ENCODE measurements around the gene B9D1. TPM values are rescaled to one million over a fixed set of nuclear protein-coding genes. Genes with fewer than 3 reads are reported as not detected.
"Not testable (repeated sequence)": the region's sequence is repeated elsewhere in the genome, so short reads cannot be mapped to it uniquely, and the experiment has no call there.

B9D1 gene
- polyA plus RNA-seq, 1 donor from 2014 or later: 5.0 TPM

DNA sequence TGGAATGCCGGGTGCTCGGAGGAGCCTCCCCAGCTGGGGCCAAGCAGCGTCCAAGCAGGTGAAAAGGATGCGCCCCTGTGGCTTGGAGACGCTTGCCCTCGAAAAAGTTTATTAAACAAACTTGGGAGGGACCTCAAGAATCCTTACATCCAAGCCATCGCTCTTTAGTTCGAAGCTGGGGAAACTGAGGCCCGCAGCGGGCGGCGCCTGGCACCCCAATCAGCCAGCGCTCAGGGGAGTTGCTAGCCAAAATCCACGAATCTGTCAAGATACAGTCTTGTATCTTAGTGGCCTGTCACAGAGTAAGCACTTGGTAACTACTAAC is 553 bp upstream of the B9D1 start:
- H3K9me3 Mint-ChIP-seq: no peaks in the 10 kb centered on the region
- H3K27ac Mint-ChIP-seq: peak overlapping the region; percentile 80 to 96 (median 94)
- no peaks in the 10 kb centered on the region for H3K27me3 Mint-ChIP-seq
- peaks cover 2% of the 10 kb centered on the region for H3K36me3 Mint-ChIP-seq
- H3K4me1 Mint-ChIP-seq: peaks cover 0 to 12% (median 11%) of the 10 kb centered on the region in 3 donors
- peak overlapping the region; percentile 26 to 93 (median 88) for H3K4me3 Mint-ChIP-seq

DNA sequence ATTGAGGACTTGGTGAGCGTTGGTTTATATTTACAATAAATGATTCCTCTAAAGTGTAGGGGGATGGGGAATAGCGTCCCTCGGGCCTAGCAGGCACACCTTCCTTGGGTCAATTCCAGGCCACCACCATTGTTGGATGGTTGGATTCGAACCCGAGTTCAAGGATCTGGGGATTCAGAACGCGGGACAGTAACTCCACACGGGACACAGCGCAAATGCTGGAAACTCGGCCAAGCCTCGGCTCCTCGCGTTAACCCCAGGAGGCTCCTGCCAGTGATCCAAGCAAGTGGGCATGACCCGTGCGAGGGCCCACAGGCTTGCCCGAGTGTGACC is 613 bp downstream of the B9D1 start:
- peaks cover 2% of the 10 kb centered on the region for H3K36me3 Mint-ChIP-seq
- no peaks in the 10 kb centered on the region for H3K27me3 Mint-ChIP-seq
- no peaks in the 10 kb centered on the region for H3K9me3 Mint-ChIP-seq
- H3K4me1 Mint-ChIP-seq: peaks cover 0 to 10% (median 9%) of the 10 kb centered on the region in 3 donors
- peak overlapping the region; percentile 85 to 97 (median 92) for H3K4me3 Mint-ChIP-seq
- peak overlapping the region in 2 of 3 donors; percentile 76 to 86 for H3K27ac Mint-ChIP-seq

DNA sequence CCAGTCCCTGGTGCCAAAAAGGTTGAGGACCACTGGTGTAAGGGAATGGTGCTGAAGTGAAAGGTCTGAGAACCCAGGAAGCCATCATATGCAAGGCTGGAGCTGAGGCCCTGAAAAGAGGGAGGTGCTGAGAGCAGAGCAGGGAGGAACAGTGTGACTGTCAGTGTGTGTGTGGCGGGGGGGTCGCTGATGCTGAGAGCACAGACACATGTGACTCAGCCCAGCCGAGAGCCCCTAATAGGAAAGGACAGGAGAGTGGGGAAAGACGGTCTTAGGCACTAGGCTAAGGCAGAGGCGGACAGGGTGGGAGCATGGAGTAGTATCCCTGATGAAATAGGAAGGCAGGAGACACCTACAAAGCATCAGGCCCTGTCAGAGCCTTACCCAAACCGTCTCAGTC is 1.2 kb downstream of the B9D1 start:
- Mint-ChIP-seq H3K36me3 (peaks cover 2% of the 10 kb centered on the region), H3K27ac (peak overlapping the region in 1 of 3 donors; percentile 76), H3K4me1 (peaks cover 0 to 9% (median 9%) of the 10 kb centered on the region in 3 donors), H3K4me3 (peak overlapping the region; percentile 13 to 85 (median 82)), H3K27me3 (no peaks in the 10 kb centered on the region), H3K9me3 (no peaks in the 10 kb centered on the region)

DNA sequence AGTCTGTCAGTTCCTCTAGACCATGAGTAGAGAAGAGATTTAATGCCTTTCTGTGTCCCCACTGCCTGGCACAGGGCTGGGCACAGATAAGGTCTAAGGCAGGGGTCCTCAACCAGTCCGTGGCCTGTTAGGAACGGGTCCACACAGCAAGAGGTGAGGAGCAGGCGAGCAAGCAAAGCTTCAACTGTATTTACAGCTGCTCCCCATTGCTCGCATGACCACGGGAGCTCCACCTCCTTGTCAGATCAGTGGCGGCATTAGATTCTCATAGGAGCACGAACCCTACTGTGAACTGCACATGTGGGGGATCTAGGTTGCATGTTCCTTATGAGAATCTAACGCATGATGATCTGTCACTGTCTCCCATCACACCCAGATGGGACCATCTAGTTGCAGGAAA is 1.8 kb downstream of the B9D1 start:
- H3K36me3 Mint-ChIP-seq: peaks cover 2% of the 10 kb centered on the region
- H3K27ac Mint-ChIP-seq: peak overlapping the region in 1 of 3 donors; percentile 76
- H3K9me3 Mint-ChIP-seq: no peaks in the 10 kb centered on the region
- H3K4me3 Mint-ChIP-seq: peak overlapping the region in 2 of 4 donors; percentile 79 to 85
- H3K4me1 Mint-ChIP-seq: peaks cover 0 to 9% (median 9%) of the 10 kb centered on the region in 3 donors
- H3K27me3 Mint-ChIP-seq: no peaks in the 10 kb centered on the region

DNA sequence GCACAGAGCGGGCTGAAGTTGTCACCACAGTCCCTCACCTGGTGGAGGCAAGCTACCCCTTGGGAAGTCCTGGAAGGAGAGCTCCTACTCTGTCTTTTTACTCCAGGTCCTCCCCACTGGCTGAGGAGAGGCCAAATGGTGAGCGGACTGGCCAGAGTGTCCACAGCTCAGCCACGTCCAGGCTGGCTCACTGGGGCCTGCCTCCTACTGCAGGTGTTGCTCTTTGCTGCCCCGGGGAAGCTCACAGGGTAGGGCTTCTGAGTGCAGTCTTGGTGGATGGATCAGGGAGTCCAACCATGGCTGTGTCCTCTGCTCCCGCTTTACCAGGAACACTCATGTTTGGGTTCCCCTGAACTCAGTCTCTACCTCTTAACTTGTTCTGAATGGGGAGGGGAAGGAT is 2.7 kb downstream of the B9D1 start:
- no peaks in the 10 kb centered on the region for H3K27me3 Mint-ChIP-seq

DNA sequence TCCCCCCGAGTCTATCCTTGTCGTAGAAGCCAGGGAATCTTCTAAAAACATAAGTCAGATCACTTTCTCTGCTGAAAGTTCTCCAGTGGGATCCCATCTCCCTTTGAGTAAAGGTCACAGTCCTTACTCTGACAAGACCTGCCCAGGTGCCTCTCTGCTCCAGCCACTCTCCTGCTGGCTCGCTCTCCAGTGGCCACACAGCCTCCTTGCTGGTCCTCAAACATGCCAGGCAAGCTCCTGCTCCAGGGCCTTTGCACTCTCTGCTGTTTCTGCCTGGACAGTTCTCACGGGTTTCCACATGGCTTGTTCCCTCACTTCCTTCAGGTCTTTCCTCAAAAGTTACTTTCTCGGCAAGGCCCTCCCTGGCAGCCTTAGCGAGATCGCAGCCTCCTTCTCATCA is 3.4 kb downstream of the B9D1 start:
- Mint-ChIP-seq H3K27ac (no peak overlapping the region), H3K27me3 (no peaks in the 10 kb centered on the region)

More for the DNA sequence above, 2.7 kb downstream of the B9D1 start:
- Mint-ChIP-seq H3K36me3 (peaks cover 2% of the 10 kb centered on the region), H3K27ac (peak overlapping the region in 1 of 3 donors; percentile 26), H3K9me3 (no peaks in the 10 kb centered on the region), H3K4me1 (peaks cover 0 to 9% (median 9%) of the 10 kb centered on the region in 3 donors), H3K4me3 (peak overlapping the region in 1 of 4 donors; percentile 48)

DNA sequence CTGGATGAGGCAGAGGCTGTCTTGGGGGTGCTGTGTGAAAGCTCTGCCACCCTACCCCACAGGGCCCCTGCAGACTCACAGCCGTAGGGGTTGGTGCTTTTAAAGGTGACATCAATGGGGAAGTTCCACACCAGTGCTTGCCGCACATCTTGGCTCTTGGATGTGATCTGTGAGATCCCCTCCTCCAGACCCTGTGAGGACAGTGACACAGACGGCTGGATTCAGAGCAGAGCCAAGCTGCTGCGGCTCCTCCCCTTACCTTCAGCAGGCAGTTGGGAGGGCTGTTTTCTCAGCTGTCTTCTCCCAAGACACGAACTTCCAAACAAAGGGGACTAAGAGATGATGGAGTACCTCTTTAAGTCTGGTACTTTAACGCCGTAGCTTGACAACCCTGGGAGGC is 4.8 kb downstream of the B9D1 start:
- peaks cover 5% of the 10 kb centered on the region for H3K36me3 Mint-ChIP-seq
- peaks cover 0 to 7% (median 3%) of the 10 kb centered on the region in 3 donors for H3K4me1 Mint-ChIP-seq
- no peaks in the 10 kb centered on the region for H3K27me3 Mint-ChIP-seq
- no peaks in the 10 kb centered on the region for H3K9me3 Mint-ChIP-seq
- H3K4me3 Mint-ChIP-seq: no peak overlapping the region
- no peak overlapping the region for H3K27ac Mint-ChIP-seq

More for the DNA sequence above, 3.4 kb downstream of the B9D1 start:
- Mint-ChIP-seq H3K4me1 (peaks cover 0 to 9% (median 7%) of the 10 kb centered on the region in 3 donors), H3K9me3 (no peaks in the 10 kb centered on the region), H3K4me3 (peak overlapping the region in 1 of 4 donors; percentile 33), H3K36me3 (peaks cover 3% of the 10 kb centered on the region)

DNA sequence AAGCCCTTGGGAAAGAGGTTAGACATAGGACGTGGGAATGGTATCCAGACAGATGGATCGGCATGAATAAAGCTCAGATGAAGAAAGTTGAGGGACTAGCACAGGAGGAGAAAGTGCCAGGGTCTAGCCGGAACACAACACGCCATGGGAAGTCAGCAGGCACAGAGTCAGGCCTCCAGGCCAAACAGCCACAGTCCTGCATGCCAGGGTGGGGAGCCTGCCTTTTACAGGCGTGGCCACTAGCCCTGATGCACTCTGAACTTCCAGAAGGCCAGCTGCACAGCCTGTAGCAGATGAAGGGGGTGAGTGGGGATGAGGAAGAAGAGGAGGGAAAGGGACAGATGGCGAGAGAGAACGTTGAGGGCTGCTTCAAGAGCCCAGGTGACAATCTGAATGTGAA is 5.2 kb downstream of the B9D1 start:
- peaks cover 5% of the 10 kb centered on the region for H3K36me3 Mint-ChIP-seq
- H3K9me3 Mint-ChIP-seq: no peaks in the 10 kb centered on the region
- H3K4me1 Mint-ChIP-seq: peaks cover 0 to 6% (median 3%) of the 10 kb centered on the region in 3 donors
- no peak overlapping the region for H3K4me3 Mint-ChIP-seq
- H3K27ac Mint-ChIP-seq: no peak overlapping the region
- H3K27me3 Mint-ChIP-seq: no peaks in the 10 kb centered on the region

DNA sequence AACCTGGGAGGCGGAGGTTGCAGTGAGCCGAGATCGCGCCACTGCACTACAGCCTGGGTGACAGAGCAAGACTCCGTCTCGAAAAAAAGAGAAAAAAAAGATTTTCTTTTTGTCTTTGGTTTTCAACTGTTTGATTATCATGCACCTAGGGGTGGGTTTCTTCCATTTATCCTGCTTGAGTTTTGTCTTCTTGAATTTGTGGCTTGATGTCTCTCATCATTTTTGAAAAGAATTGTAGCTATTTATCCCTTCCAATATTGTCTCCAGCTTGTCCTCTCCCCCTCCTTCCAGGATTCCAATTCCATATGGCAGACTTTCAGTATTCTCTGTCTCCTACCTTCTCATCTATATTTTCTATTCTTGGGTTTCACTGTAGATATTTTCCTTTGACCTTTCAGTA is 7.8 kb downstream of the B9D1 start:
- no peaks in the 10 kb centered on the region for H3K9me3 Mint-ChIP-seq
- H3K27me3 Mint-ChIP-seq: no peaks in the 10 kb centered on the region
- no peak overlapping the region for H3K27ac Mint-ChIP-seq

DNA sequence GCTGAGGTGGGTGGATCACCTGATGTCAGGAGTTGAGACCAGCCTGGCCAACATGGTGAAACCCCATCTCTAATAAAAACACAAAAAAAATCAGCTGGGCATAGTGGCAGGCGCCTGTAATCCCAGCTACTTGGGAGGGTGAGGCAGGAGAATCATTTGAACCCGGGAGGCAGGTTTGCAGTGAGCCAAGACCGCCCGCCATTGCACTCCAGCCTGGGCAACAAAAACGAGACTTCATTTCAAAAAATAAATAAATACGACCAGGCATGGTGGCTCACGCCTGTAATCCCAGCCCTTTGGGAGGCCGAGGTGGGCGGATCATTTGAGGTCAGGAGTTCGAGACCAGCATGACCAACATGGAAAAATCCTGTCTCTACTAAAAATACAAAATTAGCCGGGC is 9.1 kb downstream of the B9D1 start:
- H3K9me3 Mint-ChIP-seq, H3K4me1 Mint-ChIP-seq, H3K27me3 Mint-ChIP-seq, H3K4me3 Mint-ChIP-seq, H3K27ac Mint-ChIP-seq, H3K36me3 Mint-ChIP-seq: not testable (repeated sequence)

More for the DNA sequence above, 7.8 kb downstream of the B9D1 start:
- peaks cover 5% of the 10 kb centered on the region for H3K36me3 Mint-ChIP-seq
- H3K4me3 Mint-ChIP-seq: no peak overlapping the region
- H3K4me1 Mint-ChIP-seq: no peaks in the 10 kb centered on the region

DNA sequence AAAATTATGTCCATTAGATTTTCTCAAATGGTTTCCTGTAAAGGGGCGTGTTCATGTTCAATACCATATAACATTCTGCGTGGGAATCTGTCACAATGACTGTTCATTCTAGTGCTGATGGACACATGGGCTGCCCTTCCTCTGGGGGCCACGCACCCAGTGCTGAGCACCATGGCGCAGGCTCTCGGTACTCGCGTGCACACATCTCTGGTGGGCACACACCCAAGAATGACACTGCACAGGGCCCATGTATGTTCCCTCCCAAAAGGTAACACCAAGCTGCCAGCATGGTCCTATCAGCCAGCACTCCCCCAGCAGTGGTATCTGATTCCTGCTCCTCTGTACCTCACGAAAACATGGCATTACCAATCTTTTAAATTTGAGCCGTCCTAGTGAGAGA is 13.7 kb downstream of the B9D1 start:
- H3K4me1 Mint-ChIP-seq: peaks cover 5 to 8% (median 8%) of the 10 kb centered on the region in 3 donors
- peaks cover under 1% of the 10 kb centered on the region for H3K36me3 Mint-ChIP-seq
- peaks cover 2% of the 10 kb centered on the region for H3K27me3 Mint-ChIP-seq
- H3K9me3 Mint-ChIP-seq: no peaks in the 10 kb centered on the region
- no peak overlapping the region for H3K4me3 Mint-ChIP-seq
- no peak overlapping the region for H3K27ac Mint-ChIP-seq

DNA sequence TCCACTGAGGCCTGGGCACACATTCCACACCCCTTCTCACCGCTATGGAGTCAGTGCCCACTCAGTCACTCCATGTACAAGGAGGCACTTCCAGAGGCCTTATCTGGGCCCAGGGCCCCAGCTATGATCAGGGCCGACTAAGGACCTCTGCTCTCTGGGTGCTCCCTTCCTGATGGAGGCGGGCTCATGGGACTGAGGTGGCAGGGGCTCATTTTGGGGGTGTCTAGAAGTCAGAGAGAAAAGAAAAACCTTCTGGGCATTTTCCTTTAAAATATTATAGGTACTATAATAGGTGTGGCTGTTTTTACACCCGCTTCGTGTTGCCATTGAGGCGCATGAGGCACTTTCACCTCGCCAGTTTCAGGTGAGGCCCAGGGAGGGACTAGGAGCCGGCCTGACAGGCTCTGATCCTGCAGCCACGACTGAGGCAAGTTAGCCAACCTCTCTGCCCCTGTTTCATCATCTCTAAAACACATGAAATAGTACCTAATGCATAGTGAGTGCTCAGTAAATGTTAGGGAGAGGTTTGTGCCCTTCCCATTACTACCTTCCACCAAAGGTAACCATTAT is 14.4 kb downstream of the B9D1 start:
- H3K36me3 Mint-ChIP-seq: no peaks in the 10 kb centered on the region
- no peaks in the 10 kb centered on the region for H3K9me3 Mint-ChIP-seq
- H3K4me1 Mint-ChIP-seq: peaks cover 5 to 8% (median 8%) of the 10 kb centered on the region in 3 donors
- H3K27me3 Mint-ChIP-seq: peaks cover 2% of the 10 kb centered on the region
- no peak overlapping the region for H3K4me3 Mint-ChIP-seq
- no peak overlapping the region for H3K27ac Mint-ChIP-seq

DNA sequence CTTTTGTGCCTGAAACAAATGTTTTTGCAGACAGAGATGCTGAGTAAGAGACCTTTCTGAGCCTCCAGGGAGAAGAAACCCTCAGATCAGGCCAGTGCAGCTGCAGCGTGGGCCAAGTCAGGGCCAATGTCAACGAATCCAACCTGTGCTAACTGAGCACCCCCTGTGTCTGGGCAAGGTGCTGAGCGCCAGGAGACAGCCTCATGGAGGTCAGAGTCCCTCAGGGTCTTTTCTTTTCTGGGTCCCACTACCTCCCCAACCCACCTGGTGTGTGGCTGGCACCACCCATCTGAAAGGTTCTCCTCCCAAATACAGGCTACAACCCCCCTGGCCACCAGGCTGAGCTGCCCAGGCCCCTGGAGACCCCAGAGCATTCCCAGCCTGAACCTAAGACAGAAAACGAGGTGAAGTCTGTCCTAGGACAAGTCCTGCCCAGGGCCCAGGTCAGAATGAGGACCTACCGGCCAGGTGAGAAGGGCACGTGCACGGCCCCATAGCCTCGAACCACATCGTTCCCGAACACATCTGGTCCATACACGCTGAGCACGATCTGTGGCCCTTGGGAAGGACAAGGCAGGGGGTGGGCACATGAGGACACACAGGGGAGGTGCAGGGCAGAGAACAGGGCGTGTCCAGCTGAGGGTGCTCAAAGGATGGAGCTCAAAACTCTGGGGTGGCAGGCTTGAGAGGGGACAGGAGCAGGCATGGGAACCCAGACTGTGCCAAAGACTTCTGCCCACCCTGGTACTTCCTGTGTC is 15.0 kb downstream of the B9D1 start:
- H3K36me3 Mint-ChIP-seq: no peaks in the 10 kb centered on the region
- H3K4me3 Mint-ChIP-seq: no peak overlapping the region
- H3K27me3 Mint-ChIP-seq: peaks cover 2% of the 10 kb centered on the region
- H3K27ac Mint-ChIP-seq: no peak overlapping the region
- no peaks in the 10 kb centered on the region for H3K9me3 Mint-ChIP-seq
- peaks cover 5 to 8% (median 8%) of the 10 kb centered on the region in 3 donors for H3K4me1 Mint-ChIP-seq

DNA sequence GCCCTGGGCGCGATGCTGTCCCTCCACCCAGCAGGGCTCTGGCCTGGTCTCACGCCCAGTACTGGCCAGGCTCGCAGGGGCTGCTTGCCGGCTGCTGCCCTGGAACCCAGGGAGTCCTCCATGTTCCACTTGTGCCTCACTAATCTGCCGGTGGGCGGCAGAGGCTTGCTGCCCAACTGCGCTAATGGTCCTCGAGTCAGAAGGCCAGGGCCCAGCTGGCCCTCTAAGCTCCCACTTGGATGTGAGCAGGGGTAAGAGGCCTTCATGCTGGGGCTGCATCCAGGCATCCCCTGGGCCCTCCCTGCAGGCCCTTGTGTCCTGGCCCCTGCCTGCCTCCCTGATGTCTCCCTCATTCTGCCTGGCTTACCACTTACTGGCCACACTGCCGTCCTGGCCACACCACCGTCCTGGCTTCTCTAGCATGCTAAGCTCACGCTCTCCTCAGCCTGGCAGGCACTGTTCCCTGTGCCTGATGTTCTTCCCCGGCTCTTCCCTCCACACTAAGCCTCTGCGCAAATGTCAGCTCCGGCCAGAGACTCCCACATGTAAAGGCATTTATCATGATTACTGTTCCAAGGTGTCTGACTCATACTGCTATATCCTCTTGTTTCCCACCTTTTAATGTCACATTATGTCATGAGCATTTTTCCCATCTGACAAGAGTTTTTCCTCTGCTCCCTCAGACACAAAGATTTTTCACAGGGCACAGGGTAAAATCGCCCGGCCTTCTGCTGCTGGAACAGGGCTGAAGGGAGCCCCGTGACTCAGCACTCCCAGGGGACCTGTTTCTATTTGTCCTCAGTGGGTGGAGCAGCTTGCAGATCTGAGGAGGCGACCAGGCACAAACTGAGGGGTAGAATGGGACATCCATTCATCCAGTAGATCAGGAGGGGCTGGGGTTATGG is 15.9 kb downstream of the B9D1 start:
- no peaks in the 10 kb centered on the region for H3K36me3 Mint-ChIP-seq
- H3K4me3 Mint-ChIP-seq: no peak overlapping the region
- H3K27ac Mint-ChIP-seq: peak overlapping the region in 1 of 3 donors; percentile 32
- peaks cover 4% of the 10 kb centered on the region for H3K27me3 Mint-ChIP-seq
- H3K4me1 Mint-ChIP-seq: peaks cover 5 to 8% (median 8%) of the 10 kb centered on the region in 3 donors
- H3K9me3 Mint-ChIP-seq: no peaks in the 10 kb centered on the region

All from IgD-negative memory B cell (primary cell).